GM10266 (cell line): ENCODE results near the gene TUBGCP6.

Source experiments
- DNase-seq: peaks from one replicate; pipeline ENCODE4 v3.0.0; 2012; ENCODE audit errors: extremely low spot score
- CTCF ChIP-seq: IDR thresholded peaks from 2 replicates; pipeline ENCODE4 v1.5.1; 2012; ENCODE audit warnings: mild to moderate bottlenecking, low read depth; ENCODE audit not compliant: control insufficient read depth, insufficient read depth; ENCODE audit errors: missing control alignments

TUBGCP6 gene

GRCh38 chr22:50272044-50272802 lies 27.4 kb upstream of the TUBGCP6 start:
- no peak for DNase-seq
- TF ChIP-seq CTCF = no peak

GRCh38 chr22:50271519-50271970 lies 26.7 kb upstream of the TUBGCP6 start:
- DNase-seq = peak; percentile 92
- peak; percentile 41 for TF ChIP-seq CTCF

GRCh38 chr22:50270666-50271394 lies 26.0 kb upstream of the TUBGCP6 start:
- no peak for TF ChIP-seq CTCF
- DNase-seq = peak; percentile 89

GRCh38 chr22:50269970-50270665 lies 25.3 kb upstream of the TUBGCP6 start, which contains the start of gene MAPK11:
TSS of gene MAPK11 (minus strand) at chr22:50270380. CDS start at chr22:50270292, 88 bp downstream.
- TF ChIP-seq CTCF = no peak
- peak; percentile 91 for DNase-seq

- TF ChIP-seq CTCF = no peak
- no peak for DNase-seq
Observed at GRCh38 chr22:50269573-50269969, 24.7 kb upstream of the TUBGCP6 start.

GRCh38 chr22:50268655-50269113 lies 23.9 kb upstream of the TUBGCP6 start:
- DNase-seq = no peak
- no peak for TF ChIP-seq CTCF
